Osteocyte (in vitro differentiated cells): ENCODE results near the gene CHCHD10. TPM values are rescaled to one million over a fixed set of nuclear protein-coding genes. Genes with fewer than 3 reads are reported as not detected.

Experiments used
- DNase-seq: peaks from one replicate; pipeline ENCODE4 v3.0.0; 2021; ENCODE audit warnings: mixed read lengths; ENCODE audit not compliant: unreplicated experiment; ENCODE audit errors: extremely low spot score
- H3K27ac Mint-ChIP-seq: one replicate; pipeline ENCODE4 v1.8.0; 2021; ENCODE audit warnings: mild to moderate bottlenecking, mixed read lengths; ENCODE audit not compliant: unreplicated experiment
- H3K27me3 Mint-ChIP-seq: one replicate; pipeline ENCODE4 v1.8.0; 2021; ENCODE audit warnings: mixed read lengths; ENCODE audit not compliant: unreplicated experiment
- H3K36me3 Mint-ChIP-seq: one replicate; pipeline ENCODE4 v1.8.0; 2021; ENCODE audit warnings: mixed read lengths; ENCODE audit not compliant: unreplicated experiment
- H3K4me1 Mint-ChIP-seq: one replicate; pipeline ENCODE4 v1.8.0; 2021; ENCODE audit warnings: mixed read lengths; ENCODE audit not compliant: unreplicated experiment
- H3K4me3 Mint-ChIP-seq: one replicate; pipeline ENCODE4 v1.8.0; 2021; ENCODE audit warnings: mild to moderate bottlenecking, moderate library complexity, mixed read lengths; ENCODE audit not compliant: unreplicated experiment
- H3K9me3 Mint-ChIP-seq: one replicate; pipeline ENCODE4 v1.8.0; 2021; ENCODE audit warnings: mixed read lengths; ENCODE audit not compliant: unreplicated experiment
- total RNA-seq: library from RNA; stranded (reverse); gene quantifications from 2 replicates; pipeline ENCODE4 v1.2.1, GENCODE V29; 2021
- TF ChIP-seq, protein P1 (sequence below): fragments of 200-600 bp; sonication (generic); IDR thresholded peaks from 2 replicates; pipeline ENCODE4 v1.5.0; 2021; ENCODE audit warnings: antibody characterized with exemption, mild to moderate bottlenecking, moderate library complexity

Gene CHCHD10
- total RNA-seq, 1 donor from 2014 or later = 34.0 TPM

DNA sequence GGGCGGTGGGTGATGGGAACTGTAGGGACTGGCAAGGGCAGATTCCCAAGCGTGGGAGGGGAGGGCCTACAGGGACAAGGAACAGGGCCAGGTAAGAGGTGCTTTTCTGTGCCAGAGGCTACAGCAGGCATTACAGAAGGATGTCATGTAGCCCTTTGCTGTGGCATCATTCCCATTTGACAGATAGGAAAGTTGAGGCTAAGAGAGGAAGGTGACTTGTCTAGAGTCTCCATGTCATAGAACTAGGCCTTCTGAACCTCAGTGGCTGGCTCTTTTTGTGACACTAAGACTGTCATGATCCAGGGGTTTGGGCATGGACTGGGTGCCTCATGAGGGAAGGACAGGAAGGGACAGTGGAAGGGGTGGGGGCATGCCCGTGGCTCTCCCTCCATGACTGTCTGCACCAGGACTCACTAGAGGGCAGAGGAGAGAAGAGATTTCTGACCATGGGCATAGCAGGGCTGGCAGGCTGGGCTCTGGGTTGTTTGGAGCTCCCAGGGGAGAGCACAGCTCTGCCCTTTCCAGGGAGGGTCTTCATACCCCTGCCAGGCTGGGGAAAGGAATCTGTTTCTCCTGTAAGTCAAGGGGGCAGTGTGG, 8.1 kb upstream of the CHCHD10 start:
- DNase-seq = no peak
- Mint-ChIP-seq H3K27me3 (no peaks in the 10 kb centered on the region), H3K27ac (peak overlapping the region; percentile 61), H3K4me1 (peaks cover 54% of the 10 kb centered on the region), H3K4me3 (no peak overlapping the region), H3K9me3 (no peaks in the 10 kb centered on the region), H3K36me3 (no peaks in the 10 kb centered on the region)
- TF ChIP-seq, protein P1, sequence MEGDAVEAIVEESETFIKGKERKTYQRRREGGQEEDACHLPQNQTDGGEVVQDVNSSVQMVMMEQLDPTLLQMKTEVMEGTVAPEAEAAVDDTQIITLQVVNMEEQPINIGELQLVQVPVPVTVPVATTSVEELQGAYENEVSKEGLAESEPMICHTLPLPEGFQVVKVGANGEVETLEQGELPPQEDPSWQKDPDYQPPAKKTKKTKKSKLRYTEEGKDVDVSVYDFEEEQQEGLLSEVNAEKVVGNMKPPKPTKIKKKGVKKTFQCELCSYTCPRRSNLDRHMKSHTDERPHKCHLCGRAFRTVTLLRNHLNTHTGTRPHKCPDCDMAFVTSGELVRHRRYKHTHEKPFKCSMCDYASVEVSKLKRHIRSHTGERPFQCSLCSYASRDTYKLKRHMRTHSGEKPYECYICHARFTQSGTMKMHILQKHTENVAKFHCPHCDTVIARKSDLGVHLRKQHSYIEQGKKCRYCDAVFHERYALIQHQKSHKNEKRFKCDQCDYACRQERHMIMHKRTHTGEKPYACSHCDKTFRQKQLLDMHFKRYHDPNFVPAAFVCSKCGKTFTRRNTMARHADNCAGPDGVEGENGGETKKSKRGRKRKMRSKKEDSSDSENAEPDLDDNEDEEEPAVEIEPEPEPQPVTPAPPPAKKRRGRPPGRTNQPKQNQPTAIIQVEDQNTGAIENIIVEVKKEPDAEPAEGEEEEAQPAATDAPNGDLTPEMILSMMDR = peak; percentile 10

DNA sequence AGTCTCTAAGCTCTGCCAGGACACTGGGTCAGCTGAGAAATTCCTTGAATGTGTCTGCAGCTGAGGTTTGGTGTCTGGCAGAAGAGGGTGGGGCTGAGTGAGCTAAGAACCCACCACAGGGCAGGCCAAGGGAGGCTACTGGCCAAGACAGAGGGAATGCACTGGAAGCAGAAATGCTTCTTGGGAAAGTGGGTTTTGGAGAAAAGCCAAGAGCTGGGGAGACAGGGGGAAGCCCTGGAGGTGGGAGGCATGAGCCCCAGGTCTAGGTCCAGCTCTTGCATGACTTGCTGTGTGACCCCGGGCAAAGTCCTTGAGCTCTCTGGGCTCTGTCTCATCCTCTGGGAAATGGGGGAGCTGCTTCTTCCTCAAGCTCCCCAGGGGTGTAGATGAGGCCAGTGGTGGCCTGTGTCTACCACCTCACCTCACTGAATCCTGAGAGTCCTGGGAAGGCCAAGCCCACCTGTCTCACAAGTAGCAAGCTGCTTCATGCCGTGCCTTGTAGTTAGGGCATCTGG, 7.2 kb upstream of the CHCHD10 start:
- no peak for DNase-seq

DNA sequence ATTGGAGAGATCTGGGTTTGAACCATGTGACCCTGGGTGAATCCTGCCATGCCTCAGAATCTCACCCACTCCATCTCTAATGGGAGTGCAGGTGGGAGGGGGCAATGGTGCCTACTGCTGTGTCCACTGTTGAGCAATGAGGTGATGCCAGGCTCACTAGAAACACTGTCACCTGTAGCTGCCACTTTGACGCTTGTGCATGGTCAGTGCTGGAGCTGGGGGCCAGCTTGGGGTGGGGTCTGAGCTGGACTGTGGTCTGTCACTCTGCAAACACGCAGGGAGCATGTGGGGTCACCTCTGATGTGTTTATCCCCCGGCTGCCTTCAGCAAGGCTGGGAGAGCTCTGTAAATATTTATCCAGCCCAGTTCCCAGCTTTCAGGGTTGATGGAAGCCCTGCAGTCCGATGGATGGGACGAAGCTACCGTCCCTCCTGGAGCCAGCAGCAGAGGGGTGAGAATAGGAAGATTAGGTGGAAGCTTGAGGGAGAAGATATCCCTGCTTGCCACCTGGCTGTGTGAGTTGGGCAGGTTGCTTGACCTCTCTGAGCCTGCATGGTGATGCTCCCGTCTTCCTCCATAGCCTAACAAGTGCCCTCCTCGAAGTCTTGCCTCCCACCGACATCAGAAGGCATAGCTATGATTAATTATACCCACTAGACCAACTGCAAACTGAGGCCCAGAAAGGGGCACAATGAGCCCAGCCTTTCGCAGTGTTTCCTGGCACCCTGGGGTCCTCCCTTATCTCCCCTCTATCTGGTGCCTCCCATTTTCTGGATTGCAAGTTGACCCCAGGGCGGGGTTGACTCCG, 6.5 kb upstream of the CHCHD10 start:
- H3K36me3 Mint-ChIP-seq = no peaks in the 10 kb centered on the region
- DNase-seq = no peak
- peak overlapping the region; percentile 72 for H3K4me3 Mint-ChIP-seq

More for the DNA sequence above, 7.2 kb upstream of the CHCHD10 start:
- TF ChIP-seq, protein P1 = no peak
- H3K36me3 Mint-ChIP-seq = no peaks in the 10 kb centered on the region
- H3K27ac Mint-ChIP-seq = peak overlapping the region; percentile 85
- peak overlapping the region; percentile 72 for H3K4me3 Mint-ChIP-seq
- H3K4me1 Mint-ChIP-seq = peaks cover 53% of the 10 kb centered on the region
- H3K9me3 Mint-ChIP-seq = no peaks in the 10 kb centered on the region
- no peaks in the 10 kb centered on the region for H3K27me3 Mint-ChIP-seq

DNA sequence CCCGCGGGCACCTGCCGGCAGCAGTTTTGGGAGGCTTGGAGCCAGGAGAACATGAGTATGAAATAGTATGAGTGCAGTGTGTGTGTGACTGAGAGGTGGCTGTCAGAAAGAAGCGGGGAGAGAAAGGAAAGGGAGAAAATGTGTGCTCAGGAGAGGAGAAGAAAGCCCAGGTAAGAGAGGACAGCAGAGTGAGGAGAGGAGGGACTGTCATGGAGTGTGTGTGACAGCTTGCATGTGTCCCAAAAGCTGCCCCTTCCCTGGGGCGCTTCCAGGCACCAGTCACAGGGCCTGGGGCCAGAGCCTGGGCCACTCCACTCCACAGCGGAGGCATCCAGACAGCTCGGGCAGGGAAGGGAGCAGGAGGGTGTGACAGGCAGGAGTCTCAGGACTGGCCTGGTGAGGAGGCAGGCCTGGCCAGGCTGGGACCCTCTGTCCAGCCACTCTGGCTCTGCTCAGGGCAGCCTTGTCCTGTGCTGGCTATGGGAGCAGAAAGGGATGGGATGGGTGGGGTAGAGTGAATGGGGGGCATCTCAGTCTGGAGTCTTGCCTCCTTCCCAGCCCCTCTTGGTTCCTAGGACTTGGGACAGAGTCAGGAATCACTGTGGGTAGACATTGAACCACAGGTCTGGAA, 5.8 kb upstream of the CHCHD10 start:
- TF ChIP-seq, protein P1 = no peak
- H3K9me3 Mint-ChIP-seq = no peaks in the 10 kb centered on the region
- H3K4me1 Mint-ChIP-seq = peaks cover 54% of the 10 kb centered on the region
- H3K4me3 Mint-ChIP-seq = peak overlapping the region; percentile 72
- peak overlapping the region; percentile 85 for H3K27ac Mint-ChIP-seq
- no peak for DNase-seq
- H3K27me3 Mint-ChIP-seq = no peaks in the 10 kb centered on the region
- no peaks in the 10 kb centered on the region for H3K36me3 Mint-ChIP-seq

More for the DNA sequence above, 6.5 kb upstream of the CHCHD10 start:
- H3K27ac Mint-ChIP-seq = peak overlapping the region; percentile 85
- no peaks in the 10 kb centered on the region for H3K9me3 Mint-ChIP-seq
- H3K27me3 Mint-ChIP-seq = no peaks in the 10 kb centered on the region
- peaks cover 53% of the 10 kb centered on the region for H3K4me1 Mint-ChIP-seq
- TF ChIP-seq, protein P1 = no peak
